ENCODE results near the gene NECAB3. TPM values are rescaled to one million over a fixed set of nuclear protein-coding genes. Genes with fewer than 3 reads are reported as not detected.

Gene NECAB3
- total and polyA plus RNA-seq, 2 donors (not counting 3 experiments of a cell fraction or from before 2014, with no cell fraction given), result 18.1 to 22.4 TPM

GRCh38 chr20:33694639-33695012 is 20.4 kb upstream of the NECAB3 start:
- ChIA-PET POLR2A (no interaction called here), CTCF (interaction anchor here (0.7 to 1.3 kb wide), 2 partner anchors 10 to 14 kb away, joined by 3 read pairs; no protein-coding TSS in a partner anchor)
- H3K4me3 ChIP-seq (replicated peaks in 1 of 3; ENCODE audit: insufficient read depth in 1 of 3, low read depth in 1 of 3, low read length in 3 of 3), result no peak overlapping the region
- intact Hi-C loops (cut with micrococcal nuclease), result no loop called here
- H3K79me2 ChIP-seq (ENCODE audit: control insufficient read depth, insufficient read depth, low read length), result no peaks in the 10 kb centered on the region
- TF ChIP-seq MYC (IDR thresholded peaks at IDR 0.05; ENCODE audit: low read depth, low read length) (no peak), JUN (IDR thresholded peaks at IDR 0.05; ENCODE audit: borderline replicate concordance, insufficient read depth, insufficient read length, low read depth) (no peak), POLR2AphosphoS5 (IDR thresholded peaks at IDR 0.05; ENCODE audit: insufficient read depth, low read depth, low read length) (no peak), EZH2 (IDR thresholded peaks at IDR 0.05; ENCODE audit: borderline replicate concordance, low read depth, low read length, severe bottlenecking) (no peak), GATA2 (IDR thresholded peaks at IDR 0.05; ENCODE audit: insufficient read depth, insufficient read length, low read depth, low read length) (no peak), MAX (IDR thresholded peaks at IDR 0.05; ENCODE audit: insufficient read depth, insufficient read length) (no peak), FOS (IDR thresholded peaks at IDR 0.05; ENCODE audit: borderline replicate concordance, insufficient read depth, low read length) (no peak), CTCF (IDR thresholded peaks at IDR 0.05; ENCODE audit: extremely low read depth in 1 of 2, insufficient read depth in 1 of 2, low read depth in 1 of 2, low read length in 2 of 2) (no peak), POLR2A (IDR thresholded peaks at IDR 0.05; ENCODE audit: low read depth, low read length) (no peak)
- dilution Hi-C loops (cut with MboI; ENCODE audit: extremely low pct_ligation_motif_present, low sequenced_read_pairs), result no loop called here
- no peaks in the 10 kb centered on the region for H3K27me3 ChIP-seq (ENCODE audit: control insufficient read depth in 2 of 2, insufficient read depth in 2 of 2, low read length in 2 of 2)
- DNase-seq (ENCODE audit: low read depth, low spot score), result no peak
- H3K27ac ChIP-seq (ENCODE audit: insufficient read depth, low read depth, low read length), result no peak overlapping the region
- H3K9me1 ChIP-seq (replicated peaks; ENCODE audit: control insufficient read depth, extremely low read depth, insufficient read depth, low read length), result no peaks in the 10 kb centered on the region
- no peaks in the 10 kb centered on the region for H4K20me1 ChIP-seq (replicated peaks; ENCODE audit: control insufficient read depth, extremely low read depth, insufficient read depth, low read length)
- H3K9ac ChIP-seq (replicated peaks; ENCODE audit: extremely low read depth, insufficient read depth, low read length), result no peak overlapping the region
- no peak overlapping the region for H3K4me2 ChIP-seq (ENCODE audit: insufficient read depth, low read length)
- BruUV-seq (replicated peaks), result no TSS peak
- FAIRE-seq, result no peak
- peaks cover 5% of the 10 kb centered on the region for H3K4me1 ChIP-seq (ENCODE audit: control insufficient read depth, extremely low read depth, insufficient read depth, low read length)
- H3K36me3 ChIP-seq (ENCODE audit: control insufficient read depth in 2 of 2, extremely low read depth in 1 of 2, insufficient read depth in 2 of 2, low read length in 2 of 2), result no peaks in the 10 kb centered on the region
- H3K9me3 ChIP-seq (replicated peaks; ENCODE audit: control insufficient read depth, insufficient read depth, low read length), result no peaks in the 10 kb centered on the region
- no peak overlapping the region for H2AFZ ChIP-seq (ENCODE audit: low read depth, low read length)

All from endothelial cell of umbilical vein (primary cell).